Endothelial cell of umbilical vein (primary cell): Measurements from ENCODE around the gene EHMT1. TPM values are rescaled to one million over a fixed set of nuclear protein-coding genes. Genes with fewer than 3 reads are reported as not detected.

Experiments
- BruUV-seq: library from RNA; stranded (reverse); fragments of 400-500 nt; replicated peaks from 2 replicates; lab custom pipeline; 2021; lab: Mats Ljungman, UMichigan
- CTCF ChIA-PET: fragments of 300-600, 350-600 bp; sonication (Branson Sonifier 250); formaldehyde crosslinking; loops from one replicate; lab custom pipeline; 2021; ENCODE audit warnings: antibody characterized with exemption, inconsistent platforms; lab: Charles Lee
- POLR2A ChIA-PET: fragments of 300-600, 350-600 bp; sonication (Branson Sonifier 250); formaldehyde crosslinking; loops from one replicate; lab custom pipeline; 2021; ENCODE audit warnings: antibody characterized with exemption, inconsistent platforms; lab: Charles Lee
- DNase-seq: peaks from one replicate; pipeline ENCODE4 v3.0.0-alpha.2; 2011; ENCODE audit warnings: low read depth, low spot score
- FAIRE-seq: peaks from 2 replicates; lab custom pipeline; 2011; peaks lifted over from hg19 to GRCh38; lab: Jason Lieb, UNC
- H2AFZ ChIP-seq: 2 replicates; pipeline ENCODE4 v1.6.0; 2012; ENCODE audit warnings: low read depth, low read length, control low read depth, inconsistent platforms
- H3K27ac ChIP-seq: 2 replicates; pipeline ENCODE4 v1.5.1; 2011; ENCODE audit warnings: low read depth, mild to moderate bottlenecking, control low read depth, low read length, moderate library complexity; ENCODE audit not compliant: insufficient read depth
- H3K27me3 ChIP-seq, 2 experiments: 2 replicates each; pipeline versions ENCODE4 v1.6.0 to v1.6.1; 2011; ENCODE audit warnings: low read length in 2 of 2, mixed read lengths in 1 of 2; ENCODE audit not compliant: control insufficient read depth in 2 of 2, insufficient read depth in 2 of 2
- H3K36me3 ChIP-seq, 2 experiments: 2 replicates in 1 of 2; 3 replicates in 1 of 2; pipeline ENCODE4 v1.5.1; 2011; ENCODE audit warnings: low read length in 2 of 2, mild to moderate bottlenecking in 1 of 2, moderate library complexity in 1 of 2; ENCODE audit not compliant: control insufficient read depth in 2 of 2, insufficient read depth in 2 of 2; ENCODE audit errors: extremely low read depth in 1 of 2
- H3K4me1 ChIP-seq: 3 replicates; pipeline ENCODE4 v1.5.1; 2011; ENCODE audit warnings: mild to moderate bottlenecking, low read length; ENCODE audit not compliant: control insufficient read depth, insufficient read depth; ENCODE audit errors: extremely low read depth
- H3K4me2 ChIP-seq: 2 replicates; pipeline ENCODE4 v1.6.1; 2011; ENCODE audit warnings: low read length, control low read depth, mixed read lengths; ENCODE audit not compliant: insufficient read depth
- H3K4me3 ChIP-seq, 3 experiments: fragments of 200-600 bp in 1 of 3; sonication (generic), shearing (Covaris generic) in 1 of 3; replicated peaks in 1 of 3; 2 replicates each; pipeline ENCODE4 v1.5.1; 2011 to 2016; ENCODE audit warnings: control low read depth in 3 of 3, low read length in 3 of 3, mild to moderate bottlenecking in 2 of 3, inconsistent platforms in 1 of 3, low read depth in 1 of 3, moderate library complexity in 1 of 3; ENCODE audit not compliant: insufficient read depth in 1 of 3
- H3K79me2 ChIP-seq: 2 replicates; pipeline ENCODE4 v1.6.0; 2012; ENCODE audit warnings: low read length, inconsistent platforms; ENCODE audit not compliant: control insufficient read depth, insufficient read depth
- H3K9ac ChIP-seq: replicated peaks from 2 replicates; pipeline ENCODE3; 2011; ENCODE audit warnings: low read length, control low read depth; ENCODE audit not compliant: insufficient read depth; ENCODE audit errors: extremely low read depth
- H3K9me1 ChIP-seq: replicated peaks from 3 replicates; pipeline ENCODE4 v1.6.0; 2011; ENCODE audit warnings: mild to moderate bottlenecking, low read length; ENCODE audit not compliant: control insufficient read depth, insufficient read depth; ENCODE audit errors: extremely low read depth
- H3K9me3 ChIP-seq: replicated peaks from 2 replicates; pipeline ENCODE4 v1.5.1; 2012; ENCODE audit warnings: low read length, inconsistent platforms; ENCODE audit not compliant: control insufficient read depth, insufficient read depth
- H4K20me1 ChIP-seq: replicated peaks from 2 replicates; pipeline ENCODE3; 2011; ENCODE audit warnings: mild to moderate bottlenecking, low read length; ENCODE audit not compliant: control insufficient read depth, insufficient read depth; ENCODE audit errors: extremely low read depth
- EZH2 ChIP-seq: IDR thresholded peaks from 2 replicates; pipeline ENCODE4 v1.6.1; 2012; ENCODE audit warnings: borderline replicate concordance, low read depth, mild to moderate bottlenecking, moderate library complexity, low read length, inconsistent platforms; ENCODE audit not compliant: severe bottlenecking
- FOS ChIP-seq: IDR thresholded peaks from 2 replicates; pipeline ENCODE4 v1.6.1; 2011; ENCODE audit warnings: mild to moderate bottlenecking, low read length, moderate library complexity, borderline replicate concordance; ENCODE audit not compliant: insufficient read depth
- GATA2 ChIP-seq: IDR thresholded peaks from 2 replicates; pipeline ENCODE4 v1.7.0; 2011; ENCODE audit warnings: low read depth, mild to moderate bottlenecking, moderate library complexity, mixed read lengths, low read length; ENCODE audit not compliant: insufficient read length, insufficient read depth
- JUN ChIP-seq: IDR thresholded peaks from 2 replicates; pipeline ENCODE4 v1.6.1; 2011; ENCODE audit warnings: borderline replicate concordance, low read depth; ENCODE audit not compliant: insufficient read length, insufficient read depth
- MYC ChIP-seq: IDR thresholded peaks from one replicate; pipeline ENCODE4 v1.6.1; 2011; ENCODE audit warnings: mild to moderate bottlenecking, low read depth, low read length
- POLR2A ChIP-seq: IDR thresholded peaks from 2 replicates; pipeline ENCODE4 v1.6.1; 2012; ENCODE audit warnings: low read depth, mild to moderate bottlenecking, control low read depth, low read length
- POLR2AphosphoS5 ChIP-seq: IDR thresholded peaks from 2 replicates; pipeline ENCODE4 v1.6.1; 2012; ENCODE audit warnings: low read depth, mild to moderate bottlenecking, control low read depth, low read length, moderate library complexity; ENCODE audit not compliant: insufficient read depth
- dilution Hi-C: fragments of 300-500 bp; cut with MboI; formaldehyde crosslinking; loops from one replicate; pipeline ENCODE4 v1.15.0; 2019; ENCODE audit warnings: low sequenced_read_pairs; ENCODE audit not compliant: extremely low pct_ligation_motif_present
- intact Hi-C: fragments of 100-400 bp; cut with micrococcal nuclease; formaldehyde crosslinking; loops from one replicate; pipeline ENCODE4 v1.10.0; 2022
- polyA plus RNA-seq, 4 experiments: library from polyadenylated mRNA; depleted of rRNA in 3 of 4; stranded (reverse) in 3 of 4; unstranded in 1 of 4; fragments of >200 nt; gene quantifications; 2 replicates each; pipeline versions ENCODE4 v1.2.1 to v1.2.3, GENCODE V29; 2011 to 2012; ENCODE audit warnings: missing spikeins in 1 of 4
- total RNA-seq: library from RNA; stranded (reverse); gene quantifications from 2 replicates; pipeline ENCODE4 v1.2.3, GENCODE V29; 2021
- TF ChIP-seq, protein P1 (sequence below): IDR thresholded peaks from 2 replicates; pipeline ENCODE4 v1.6.1; 2011; ENCODE audit not compliant: insufficient read depth, insufficient read length
- TF ChIP-seq, protein P2 (sequence below), 2 donors: IDR thresholded peaks; 1 replicate in 1 of 2; 2 replicates in 1 of 2; pipeline ENCODE4 v1.5.1; 2011; ENCODE audit warnings: low read length in 2 of 2, mild to moderate bottlenecking in 2 of 2, moderate library complexity in 2 of 2, control low read depth in 1 of 2, inconsistent platforms in 1 of 2, low read depth in 1 of 2; ENCODE audit not compliant: insufficient read depth in 1 of 2; ENCODE audit errors: extremely low read depth in 1 of 2

Gene EHMT1
- total and polyA plus RNA-seq, 2 donors (not counting 3 experiments of a cell fraction or from before 2014, with no cell fraction given), result 48.2 to 104 TPM

DNA sequence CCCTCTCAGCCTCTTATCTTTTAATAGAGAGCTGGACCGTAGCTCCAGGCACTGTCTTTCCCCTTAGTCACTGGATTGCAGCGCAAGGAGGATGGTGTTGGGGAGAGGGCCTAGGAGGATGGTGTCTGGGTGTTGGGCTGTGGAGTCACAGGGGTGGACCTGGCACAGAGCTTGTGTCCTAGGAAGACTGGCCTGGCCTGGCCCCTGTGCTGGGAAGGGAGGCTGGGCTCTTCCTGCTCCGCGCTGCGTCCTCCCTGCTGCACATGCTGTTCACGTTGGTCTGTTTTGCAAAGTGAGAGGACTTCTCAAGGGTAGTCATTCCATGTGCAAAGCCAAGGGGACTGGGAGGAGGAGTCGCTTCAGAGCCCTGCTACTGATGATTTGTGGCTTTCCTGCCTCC lies 123.9 kb downstream of the EHMT1 start:
- no peaks in the 10 kb centered on the region for H4K20me1 ChIP-seq
- FAIRE-seq (no peak), DNase-seq (no peak)
- intact Hi-C loops, result no loop called here
- no peak for TF ChIP-seq GATA2
- TF ChIP-seq FOS, result no peak
- no peak for TF ChIP-seq MYC
- no peak for TF ChIP-seq JUN
- TF ChIP-seq, protein P1, sequence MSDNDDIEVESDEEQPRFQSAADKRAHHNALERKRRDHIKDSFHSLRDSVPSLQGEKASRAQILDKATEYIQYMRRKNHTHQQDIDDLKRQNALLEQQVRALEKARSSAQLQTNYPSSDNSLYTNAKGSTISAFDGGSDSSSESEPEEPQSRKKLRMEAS, result no peak
- TF ChIP-seq POLR2A, result no peak
- no peak for TF ChIP-seq EZH2
- no peak for TF ChIP-seq POLR2AphosphoS5
- TF ChIP-seq, protein P2, sequence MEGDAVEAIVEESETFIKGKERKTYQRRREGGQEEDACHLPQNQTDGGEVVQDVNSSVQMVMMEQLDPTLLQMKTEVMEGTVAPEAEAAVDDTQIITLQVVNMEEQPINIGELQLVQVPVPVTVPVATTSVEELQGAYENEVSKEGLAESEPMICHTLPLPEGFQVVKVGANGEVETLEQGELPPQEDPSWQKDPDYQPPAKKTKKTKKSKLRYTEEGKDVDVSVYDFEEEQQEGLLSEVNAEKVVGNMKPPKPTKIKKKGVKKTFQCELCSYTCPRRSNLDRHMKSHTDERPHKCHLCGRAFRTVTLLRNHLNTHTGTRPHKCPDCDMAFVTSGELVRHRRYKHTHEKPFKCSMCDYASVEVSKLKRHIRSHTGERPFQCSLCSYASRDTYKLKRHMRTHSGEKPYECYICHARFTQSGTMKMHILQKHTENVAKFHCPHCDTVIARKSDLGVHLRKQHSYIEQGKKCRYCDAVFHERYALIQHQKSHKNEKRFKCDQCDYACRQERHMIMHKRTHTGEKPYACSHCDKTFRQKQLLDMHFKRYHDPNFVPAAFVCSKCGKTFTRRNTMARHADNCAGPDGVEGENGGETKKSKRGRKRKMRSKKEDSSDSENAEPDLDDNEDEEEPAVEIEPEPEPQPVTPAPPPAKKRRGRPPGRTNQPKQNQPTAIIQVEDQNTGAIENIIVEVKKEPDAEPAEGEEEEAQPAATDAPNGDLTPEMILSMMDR (IDR thresholded peaks at IDR 0.05; ENCODE audit: extremely low read depth in 1 of 2, insufficient read depth in 1 of 2, low read depth in 1 of 2, low read length in 2 of 2), result no peak
- no TSS peak for BruUV-seq
- peaks cover 3 to 15% of the 10 kb centered on the region in 2 experiments for H3K36me3 ChIP-seq
- no peaks in the 10 kb centered on the region for H3K9me3 ChIP-seq
- no peaks in the 10 kb centered on the region for H3K79me2 ChIP-seq
- no peak overlapping the region for H3K9ac ChIP-seq
- H3K4me3 ChIP-seq, result no peak overlapping the region
- no peak overlapping the region for H2AFZ ChIP-seq
- CTCF ChIA-PET, result interaction anchor here (4.0 kb wide), 1 partner anchor 70 kb away, joined by 13 read pairs; no protein-coding TSS in a partner anchor
- H3K9me1 ChIP-seq, result no peaks in the 10 kb centered on the region
- dilution Hi-C loops, result no loop called here
- POLR2A ChIA-PET, result no interaction called here
- H3K4me2 ChIP-seq, result no peak overlapping the region
- no peaks in the 10 kb centered on the region for H3K27me3 ChIP-seq
- H3K4me1 ChIP-seq, result no peaks in the 10 kb centered on the region
- H3K27ac ChIP-seq, result no peak overlapping the region
